MCF 10A (cell line): ENCODE measurements around the gene PRR12. TPM values are rescaled to one million over a fixed set of nuclear protein-coding genes. Genes with fewer than 3 reads are reported as not detected.
A peak's percentile ranks its signal among the peaks of the same experiment; 100 is the strongest.

ENCODE experiments used
- BruUV-seq: library from RNA; stranded (reverse); fragments of 400-500 nt; replicated peaks from 2 replicates; lab custom pipeline; 2021; lab: Mats Ljungman, UMichigan
- CTCF ChIA-PET: fragments of 300-600 bp; sonication (Branson Sonifier 250); formaldehyde crosslinking; extraction: SDS; loops from one replicate; lab custom pipeline; 2021; ENCODE audit warnings: antibody characterized with exemption, inconsistent platforms; lab: Yijun Ruan, JAX
- POLR2A ChIA-PET: fragments of 300-600, 350-650 bp; sonication (Branson Sonifier 250); formaldehyde crosslinking; extraction: SDS; loops from one replicate; lab custom pipeline; 2020; ENCODE audit warnings: antibody characterized with exemption, inconsistent platforms; lab: Yijun Ruan, JAX
- DNase-seq: peaks from one replicate; pipeline ENCODE4 v3.0.0-alpha.2; 2018; ENCODE audit not compliant: unreplicated experiment
- H3K27ac Mint-ChIP-seq: one replicate; pipeline ENCODE4 v1.8.0; 2022; ENCODE audit warnings: mild to moderate bottlenecking, low read depth, mixed read lengths; ENCODE audit not compliant: unreplicated experiment
- H3K27me3 Mint-ChIP-seq: one replicate; pipeline ENCODE4 v1.8.0; 2022; ENCODE audit warnings: mixed read lengths; ENCODE audit not compliant: insufficient read depth, unreplicated experiment
- H3K36me3 Mint-ChIP-seq: one replicate; pipeline ENCODE4 v1.8.0; 2022; ENCODE audit warnings: mild to moderate bottlenecking, moderate library complexity, mixed read lengths; ENCODE audit not compliant: insufficient read depth, unreplicated experiment
- H3K4me1 Mint-ChIP-seq: one replicate; pipeline ENCODE4 v1.8.0; 2022; ENCODE audit warnings: mixed read lengths; ENCODE audit not compliant: insufficient read depth, unreplicated experiment
- H3K4me3 Mint-ChIP-seq: one replicate; pipeline ENCODE4 v1.8.0; 2022; ENCODE audit warnings: mild to moderate bottlenecking, moderate library complexity, mixed read lengths; ENCODE audit not compliant: unreplicated experiment
- H3K9me3 Mint-ChIP-seq: one replicate; pipeline ENCODE4 v1.8.0; 2022; ENCODE audit warnings: mixed read lengths; ENCODE audit not compliant: unreplicated experiment
- intact Hi-C: fragments of 100-400 bp; cut with micrococcal nuclease; formaldehyde crosslinking; loops from 2 replicates; pipeline ENCODE4 v1.14.1; 2022
- total RNA-seq: library from RNA; stranded (reverse); gene quantifications from 2 replicates; pipeline ENCODE4 v1.2.3, GENCODE V29; 2022
- TF ChIP-seq, protein P1 (sequence below): fragments of 200-600 bp; IDR thresholded peaks from one replicate; pipeline ENCODE4 v1.8.0; 2022; ENCODE audit warnings: antibody characterized with exemption, mild to moderate bottlenecking; ENCODE audit not compliant: unreplicated experiment

Gene PRR12
- total RNA-seq, 1 experiment from 2014 or later, result 19.0 TPM

GRCh38 chr19:49672131-49672919, 81.3 kb downstream of the PRR12 start:
- Mint-ChIP-seq H3K27me3 (no peaks in the 10 kb centered on the region), H3K4me1 (peaks cover 8% of the 10 kb centered on the region), H3K27ac (no peak overlapping the region), H3K9me3 (no peaks in the 10 kb centered on the region), H3K4me3 (no peak overlapping the region), H3K36me3 (peaks cover 30% of the 10 kb centered on the region)
- TF ChIP-seq, protein P1, sequence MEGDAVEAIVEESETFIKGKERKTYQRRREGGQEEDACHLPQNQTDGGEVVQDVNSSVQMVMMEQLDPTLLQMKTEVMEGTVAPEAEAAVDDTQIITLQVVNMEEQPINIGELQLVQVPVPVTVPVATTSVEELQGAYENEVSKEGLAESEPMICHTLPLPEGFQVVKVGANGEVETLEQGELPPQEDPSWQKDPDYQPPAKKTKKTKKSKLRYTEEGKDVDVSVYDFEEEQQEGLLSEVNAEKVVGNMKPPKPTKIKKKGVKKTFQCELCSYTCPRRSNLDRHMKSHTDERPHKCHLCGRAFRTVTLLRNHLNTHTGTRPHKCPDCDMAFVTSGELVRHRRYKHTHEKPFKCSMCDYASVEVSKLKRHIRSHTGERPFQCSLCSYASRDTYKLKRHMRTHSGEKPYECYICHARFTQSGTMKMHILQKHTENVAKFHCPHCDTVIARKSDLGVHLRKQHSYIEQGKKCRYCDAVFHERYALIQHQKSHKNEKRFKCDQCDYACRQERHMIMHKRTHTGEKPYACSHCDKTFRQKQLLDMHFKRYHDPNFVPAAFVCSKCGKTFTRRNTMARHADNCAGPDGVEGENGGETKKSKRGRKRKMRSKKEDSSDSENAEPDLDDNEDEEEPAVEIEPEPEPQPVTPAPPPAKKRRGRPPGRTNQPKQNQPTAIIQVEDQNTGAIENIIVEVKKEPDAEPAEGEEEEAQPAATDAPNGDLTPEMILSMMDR, result peak; percentile 80
- peak; percentile 76 for DNase-seq
- intact Hi-C loops, result loop anchor here (10.0 kb wide), 1 partner anchor 182 kb away; the partner anchor contains the start of gene PTOV1
- ChIA-PET CTCF (interaction anchor here (0.5 to 3.0 kb wide), 22 partner anchors 8 to 1040 kb away, joined by 3 to 19 read pairs (median 4); partner anchors contain the start of genes RRAS and SCAF1), POLR2A (interaction anchor here (0.6 to 1.0 kb wide), 5 partner anchors 30 to 312 kb away, joined by 3 to 6 read pairs (median 3); no protein-coding TSS in a partner anchor)
- no TSS peak for BruUV-seq

Other genes with a start within 250 kb of the PRR12 start
- 3.5 and 6.2 TPM in 2 replicates for gene TEAD2, start 228.8 kb upstream of the PRR12 start, total RNA-seq
- gene DKKL1, start 227.3 kb upstream of the PRR12 start, total RNA-seq, result 0.56 TPM in 1 of 2 replicates, not detected in the other
- gene KASH5, start 202.9 kb upstream of the PRR12 start, total RNA-seq, result not detected in 2 replicates
- gene PTH2, start 167.7 kb upstream of the PRR12 start, total RNA-seq, result not detected in 2 replicates
- gene GFY, start 165.8 kb upstream of the PRR12 start, total RNA-seq, result not detected in 2 replicates
- gene SLC17A7, start 149.7 kb upstream of the PRR12 start, total RNA-seq, result not detected in 2 replicates
- gene PIH1D1, start 139.4 kb upstream of the PRR12 start, total RNA-seq, result 86.3 and 116 TPM in 2 replicates
- 28.4 and 34.2 TPM in 2 replicates for gene ALDH16A1, start 138.0 kb upstream of the PRR12 start, total RNA-seq
- 1.5 and 3.6 TPM in 2 replicates for gene FLT3LG, start 117.0 kb upstream of the PRR12 start, total RNA-seq
- 3,716 and 3,819 TPM in 2 replicates for gene RPL13A, start 103.6 kb upstream of the PRR12 start, total RNA-seq
- 2,096 and 2,306 TPM in 2 replicates for gene RPS11, start 94.7 kb upstream of the PRR12 start, total RNA-seq
- gene FCGRT, start 78.5 kb upstream of the PRR12 start, total RNA-seq, result not detected in 2 replicates
- not detected in 2 replicates for gene RCN3, start 63.2 kb upstream of the PRR12 start, total RNA-seq
- gene NOSIP, start 10.6 kb upstream of the PRR12 start, total RNA-seq, result 54.4 and 57.9 TPM in 2 replicates
- 3.9 and 4.7 TPM in 2 replicates for gene PRRG2, start 9.9 kb upstream of the PRR12 start, total RNA-seq
- gene RRAS, start 49.0 kb downstream of the PRR12 start, total RNA-seq, result 37.6 and 56.5 TPM in 2 replicates
- gene SCAF1, start 51.0 kb downstream of the PRR12 start, total RNA-seq, result 81.3 and 101 TPM in 2 replicates
- 65.6 and 82.2 TPM in 2 replicates for gene IRF3, start 74.7 kb downstream of the PRR12 start, total RNA-seq
- 29.4 and 36.0 TPM in 2 replicates for gene BCL2L12, start 74.8 kb downstream of the PRR12 start, total RNA-seq
- 236 and 304 TPM in 2 replicates for gene PRMT1, start 86.1 kb downstream of the PRR12 start, total RNA-seq
- 1.8 and 2.9 TPM in 2 replicates for gene ADM5, start 98.4 kb downstream of the PRR12 start, total RNA-seq
- gene CPT1C, start 99.9 kb downstream of the PRR12 start, total RNA-seq, result not detected in 2 replicates
- gene TSKS, start 172.1 kb downstream of the PRR12 start, total RNA-seq, result not detected in 2 replicates
- 70.5 and 80.0 TPM in 2 replicates for gene AP2A1, start 175.8 kb downstream of the PRR12 start, total RNA-seq
- gene FUZ, start 222.1 kb downstream of the PRR12 start, total RNA-seq, result 10.9 and 19.0 TPM in 2 replicates
- gene MED25, start 227.1 kb downstream of the PRR12 start, total RNA-seq, result 39.9 and 43.2 TPM in 2 replicates